Mucosa of rectum (tissue), 2 donors: ENCODE results near the gene F11R.
"Not testable (repeated sequence)": the region's sequence is repeated elsewhere in the genome, so short reads cannot be mapped to it uniquely, and the experiment has no call there.

Experiments
- H3K27ac ChIP-seq, 2 donors: one replicate each; pipeline ENCODE4 v1.7.0; 2013; ENCODE audit warnings: inconsistent platforms in 2 of 2, low read depth in 2 of 2, low read length in 2 of 2
- H3K27me3 ChIP-seq, 2 donors: one replicate each; pipeline ENCODE4 v1.7.0; 2013; ENCODE audit warnings: low read length in 2 of 2; ENCODE audit not compliant: control insufficient read depth in 2 of 2, insufficient read depth in 2 of 2
- H3K36me3 ChIP-seq, 2 donors: one replicate each; pipeline ENCODE4 v1.7.0; 2013; ENCODE audit warnings: low read length in 2 of 2; ENCODE audit not compliant: control insufficient read depth in 2 of 2, insufficient read depth in 2 of 2
- H3K4me1 ChIP-seq, 2 donors: one replicate each; pipeline ENCODE4 v1.7.0; 2013; ENCODE audit warnings: low read length in 2 of 2, mild to moderate bottlenecking in 1 of 2; ENCODE audit not compliant: control insufficient read depth in 2 of 2, insufficient read depth in 2 of 2
- H3K4me3 ChIP-seq, 2 donors: one replicate each; pipeline ENCODE4 v1.7.0; 2013; ENCODE audit warnings: low read length in 2 of 2
- H3K9ac ChIP-seq, 2 donors: one replicate each; pipeline ENCODE4 v1.7.0; 2013; ENCODE audit warnings: low read length in 2 of 2, low read depth in 1 of 2, mild to moderate bottlenecking in 1 of 2
- H3K9me3 ChIP-seq, 2 donors: one replicate each; pipeline ENCODE4 v1.7.0; 2013; ENCODE audit warnings: low read length in 2 of 2; ENCODE audit not compliant: control insufficient read depth in 2 of 2
- donor health status: healthy.
- donor health status: Normal muscosa, but diverticular disease.

Gene F11R

GRCh38 chr1:160999376-160999775 is 21.6 kb downstream of the F11R start:
- peaks cover 0 to 6% of the 10 kb centered on the region in 2 donors for H3K4me1 ChIP-seq
- H3K27ac ChIP-seq: no peak overlapping the region
- no peak overlapping the region for H3K4me3 ChIP-seq
- peaks cover 39 to 46% of the 10 kb centered on the region in 2 donors for H3K36me3 ChIP-seq
- no peaks in the 10 kb centered on the region for H3K27me3 ChIP-seq
- H3K9me3 ChIP-seq: no peaks in the 10 kb centered on the region
- no peak overlapping the region for H3K9ac ChIP-seq

DNA sequence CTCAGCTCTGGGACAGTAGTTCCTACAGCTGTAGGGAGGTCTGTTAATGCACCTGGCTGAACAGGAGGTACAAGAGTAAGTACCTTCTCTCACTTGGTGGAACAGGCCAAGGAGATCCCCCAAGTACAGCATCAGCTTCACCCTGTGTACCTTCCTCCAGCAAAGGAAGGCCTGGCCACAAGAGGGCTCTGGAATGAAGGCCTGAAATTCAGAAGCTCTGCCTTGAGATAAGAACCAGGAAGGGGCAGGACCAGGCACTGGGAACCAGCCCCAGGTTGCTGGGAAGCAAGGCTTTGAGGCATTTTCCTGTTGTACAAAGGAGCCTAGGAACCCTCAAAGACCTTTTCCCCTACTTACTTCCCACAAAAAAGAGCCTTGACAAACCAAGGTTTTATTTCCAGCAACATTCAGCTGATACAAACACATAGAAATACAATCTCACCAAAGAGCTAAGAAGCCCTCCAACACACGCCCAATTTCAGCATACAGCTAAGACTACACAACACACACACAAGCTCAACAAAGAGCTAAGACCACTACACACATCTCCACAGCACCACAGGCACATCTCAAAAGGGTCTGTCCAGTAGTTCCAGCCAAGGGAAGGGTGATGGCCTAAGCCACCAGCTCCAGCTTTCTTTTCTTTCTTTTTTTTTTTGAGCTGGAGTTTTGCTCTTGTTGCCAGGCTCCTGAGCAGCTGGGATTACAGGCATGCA is 23.5 kb downstream of the F11R start:
- no peak overlapping the region for H3K9ac ChIP-seq
- peak overlapping the region; percentile 60 to 75 for H3K27ac ChIP-seq
- H3K4me1 ChIP-seq: peaks cover 0 to 6% of the 10 kb centered on the region in 2 donors
- no peak overlapping the region for H3K4me3 ChIP-seq
- H3K9me3 ChIP-seq: no peaks in the 10 kb centered on the region
- H3K36me3 ChIP-seq: peaks cover 39 to 46% of the 10 kb centered on the region in 2 donors
- no peaks in the 10 kb centered on the region for H3K27me3 ChIP-seq

DNA sequence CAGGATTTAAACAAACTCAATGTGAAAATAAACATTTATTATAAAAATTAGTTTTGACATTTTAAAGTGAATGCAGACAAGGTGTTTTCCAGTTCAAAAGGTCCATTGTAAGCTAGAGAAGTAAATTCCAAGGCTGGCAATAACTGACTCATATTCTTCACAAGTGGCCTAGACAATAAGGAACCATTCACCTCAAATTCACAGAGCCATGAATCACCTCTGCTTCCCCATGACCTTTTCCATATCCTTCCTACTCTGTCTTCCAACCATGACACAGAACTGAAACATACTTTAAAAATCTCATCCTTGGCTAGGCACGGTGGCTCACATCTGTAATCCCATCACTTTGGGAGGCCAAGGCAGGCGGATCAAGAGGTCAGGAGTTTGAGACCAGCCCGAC is 24.8 kb downstream of the F11R start:
- Histone ChIP-seq H3K36me3 (peaks cover 33 to 40% of the 10 kb centered on the region in 2 donors), H3K27ac (peak overlapping the region; percentile 60 to 75), H3K4me1 (peaks cover 0 to 6% of the 10 kb centered on the region in 2 donors), H3K4me3 (no peak overlapping the region), H3K27me3 (no peaks in the 10 kb centered on the region), H3K9ac (no peak overlapping the region), H3K9me3 (no peaks in the 10 kb centered on the region)

GRCh38 chr1:160993544-160994193 is 27.3 kb downstream of the F11R start:
- Histone ChIP-seq H3K27ac (no peak overlapping the region), H3K9me3 (no peaks in the 10 kb centered on the region), H3K4me1 (peaks cover 3 to 13% of the 10 kb centered on the region in 2 donors), H3K36me3 (peaks cover 8 to 16% of the 10 kb centered on the region in 2 donors), H3K9ac (no peak overlapping the region), H3K4me3 (no peak overlapping the region), H3K27me3 (no peaks in the 10 kb centered on the region)

GRCh38 chr1:160992036-160992435 is 28.9 kb downstream of the F11R start:
- H3K4me1 ChIP-seq, H3K36me3 ChIP-seq, H3K4me3 ChIP-seq, H3K9ac ChIP-seq, H3K27ac ChIP-seq, H3K9me3 ChIP-seq, H3K27me3 ChIP-seq: not testable (repeated sequence)

GRCh38 chr1:160987359-160988050 is 33.4 kb downstream of the F11R start:
- no peaks in the 10 kb centered on the region for H3K27me3 ChIP-seq
- no peak overlapping the region for H3K27ac ChIP-seq

GRCh38 chr1:160985723-160986122 is 35.2 kb downstream of the F11R start:
- no peak overlapping the region for H3K27ac ChIP-seq
- no peaks in the 10 kb centered on the region for H3K36me3 ChIP-seq
- H3K27me3 ChIP-seq: peaks cover 0 to 4% of the 10 kb centered on the region in 2 donors
- peaks cover 3 to 6% of the 10 kb centered on the region in 2 donors for H3K4me1 ChIP-seq
- H3K4me3 ChIP-seq: no peak overlapping the region
- H3K9me3 ChIP-seq: no peaks in the 10 kb centered on the region
- no peak overlapping the region for H3K9ac ChIP-seq

More at GRCh38 chr1:160987359-160988050, 33.4 kb downstream of the F11R start:
- Histone ChIP-seq H3K4me3 (no peak overlapping the region), H3K4me1 (peaks cover 3 to 6% of the 10 kb centered on the region in 2 donors), H3K9ac (no peak overlapping the region), H3K36me3 (no peaks in the 10 kb centered on the region), H3K9me3 (no peaks in the 10 kb centered on the region)

GRCh38 chr1:160981584-160982411 is 39.2 kb downstream of the F11R start:
- no peak overlapping the region for H3K9ac ChIP-seq
- H3K4me3 ChIP-seq: no peak overlapping the region
- H3K27me3 ChIP-seq: peaks cover 0 to 4% of the 10 kb centered on the region in 2 donors
- H3K27ac ChIP-seq: no peak overlapping the region
- peaks cover 0 to 2% of the 10 kb centered on the region in 2 donors for H3K4me1 ChIP-seq
- no peaks in the 10 kb centered on the region for H3K9me3 ChIP-seq
- no peaks in the 10 kb centered on the region for H3K36me3 ChIP-seq

DNA sequence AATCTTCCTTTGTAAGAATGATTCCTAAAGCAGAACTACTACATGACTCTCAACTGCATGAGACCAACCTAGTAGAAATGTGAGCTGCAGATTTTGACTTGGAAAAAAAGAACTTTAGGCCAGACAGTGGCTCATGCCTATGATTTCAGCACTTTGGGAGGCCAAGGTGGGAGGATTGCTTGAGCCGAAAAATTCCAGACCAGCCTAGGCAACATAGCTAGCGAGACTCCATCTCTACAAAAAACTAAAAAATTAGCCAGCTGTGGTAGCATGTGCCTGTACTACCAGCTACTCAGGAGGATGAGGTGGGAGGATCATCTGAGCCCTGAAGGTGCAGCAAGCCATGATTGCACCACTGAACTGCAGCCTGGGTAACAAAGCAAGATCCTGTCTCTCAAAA is 41.7 kb downstream of the F11R start:
- no peak overlapping the region for H3K9ac ChIP-seq
- no peak overlapping the region for H3K27ac ChIP-seq
- H3K4me3 ChIP-seq: no peak overlapping the region
- H3K27me3 ChIP-seq: peaks cover 0 to 4% of the 10 kb centered on the region in 2 donors
- H3K36me3 ChIP-seq: no peaks in the 10 kb centered on the region
- H3K9me3 ChIP-seq: no peaks in the 10 kb centered on the region
- H3K4me1 ChIP-seq: peaks cover 0 to 2% of the 10 kb centered on the region in 2 donors
